ENCODE measurements around the gene PPP1R14C. TPM values are rescaled to one million over a fixed set of nuclear protein-coding genes. Genes with fewer than 3 reads are reported as not detected.
A peak's percentile ranks its signal among the peaks of the same experiment; 100 is the strongest.

PPP1R14C gene
- polyA plus RNA-seq, 3 donors = 0.11 TPM; not detected in 2

GRCh38 chr6:150140236-150140969 is 2.4 kb upstream of the PPP1R14C start:
- peaks cover 33 to 37% of the 10 kb centered on the region in 2 donors for H3K4me1 ChIP-seq (ENCODE audit: control insufficient read depth in 1 of 2, insufficient read depth in 2 of 2, low read length in 2 of 2)
- no peak overlapping the region for H3K9ac ChIP-seq (ENCODE audit: insufficient read depth, low read length, poor library complexity, severe bottlenecking)
- Mint-ChIP-seq H3K27me3 (ENCODE audit: low read depth in 3 of 3) (peaks cover 44 to 64% (median 47%) of the 10 kb centered on the region in 3 donors), H3K4me3 (peak overlapping the region in 1 of 2 donors; percentile 89), H3K4me1 (peaks cover 25% of the 10 kb centered on the region), H3K27ac (no peak overlapping the region), H3K9me3 (peaks cover 21 to 39% (median 32%) of the 10 kb centered on the region in 7 donors), H3K36me3 (peaks cover 0 to 6% of the 10 kb centered on the region in 2 donors)
- H3K4me2 ChIP-seq (replicated peaks; ENCODE audit: extremely low read depth, low read length, poor library complexity, severe bottlenecking) = no peak overlapping the region
- no peaks in the 10 kb centered on the region for H4K20me1 ChIP-seq (ENCODE audit: insufficient read depth, low read length)
- H3K4me3 ChIP-seq (replicated peaks in 1 of 3; ENCODE audit: low read depth in 2 of 3, low read length in 3 of 3) = no peak overlapping the region
- H3K79me2 ChIP-seq (ENCODE audit: insufficient read depth, low read length) = no peaks in the 10 kb centered on the region
- H2AFZ ChIP-seq (ENCODE audit: insufficient read depth, low read depth, low read length, poor library complexity, severe bottlenecking) = no peak overlapping the region
- DNase-seq = no peak
- H3K36me3 ChIP-seq (replicated peaks in 1 of 2; ENCODE audit: control insufficient read depth in 1 of 2, insufficient read depth in 2 of 2, low read length in 2 of 2) = no peaks in the 10 kb centered on the region
- intact Hi-C loops (cut with micrococcal nuclease) = no loop called here
- TF ChIP-seq CTCF (IDR thresholded peaks at IDR 0.05) = no peak
- H3K9me3 ChIP-seq (replicated peaks in 1 of 2; ENCODE audit: control insufficient read depth in 1 of 2, insufficient read depth in 1 of 2, low read length in 2 of 2) = peaks cover 28 to 33% of the 10 kb centered on the region in 2 donors
- H3K27ac ChIP-seq (ENCODE audit: low read depth in 1 of 2, low read length in 2 of 2) = no peak overlapping the region
- 89% methylated on average over 3 of the region's 6 CpGs for WGBS (ENCODE audit: insufficient coverage)
- H3K27me3 ChIP-seq (ENCODE audit: control insufficient read depth in 2 of 2, insufficient read depth in 2 of 2, low read length in 2 of 2) = peaks cover 35 to 55% of the 10 kb centered on the region in 2 donors

DNA sequence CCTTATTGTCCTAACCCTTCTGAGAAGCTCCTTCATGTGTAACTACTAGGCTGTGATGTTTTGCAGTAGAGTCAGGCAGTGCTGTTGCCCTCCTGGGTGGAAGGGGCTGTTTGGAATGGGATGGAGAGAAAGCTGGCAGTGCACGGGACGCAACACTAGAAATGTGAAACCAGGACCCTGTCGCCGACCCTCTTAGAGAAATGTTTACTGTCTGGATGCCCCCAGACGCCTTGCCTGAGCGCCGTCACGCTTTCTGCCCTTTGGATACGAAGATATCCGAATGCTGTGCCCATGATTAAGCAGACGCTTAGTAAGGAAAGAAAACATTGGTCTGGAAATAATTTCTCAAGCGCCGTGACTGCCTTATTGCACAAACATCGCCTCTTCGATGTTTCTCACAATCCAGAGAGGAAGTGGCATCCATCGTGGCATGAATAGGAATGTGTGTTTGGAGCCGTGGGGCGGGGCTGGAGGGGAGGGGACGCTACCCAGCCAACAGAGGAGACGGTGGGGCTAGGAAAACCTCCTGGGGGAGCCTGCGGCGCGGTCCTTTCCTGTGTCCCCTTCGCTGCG is 661 bp upstream of the PPP1R14C start:
- H3K4me1 Mint-ChIP-seq = peaks cover 41% of the 10 kb centered on the region
- peaks cover 15 to 31% of the 10 kb centered on the region in 2 donors for H3K9me3 ChIP-seq (replicated peaks in 1 of 2; ENCODE audit: control insufficient read depth in 1 of 2, insufficient read depth in 1 of 2, low read length in 2 of 2)
- H3K36me3 ChIP-seq (replicated peaks in 1 of 2; ENCODE audit: control insufficient read depth in 1 of 2, insufficient read depth in 2 of 2, low read length in 2 of 2) = no peaks in the 10 kb centered on the region
- intact Hi-C loops (cut with micrococcal nuclease) = no loop called here
- H3K9ac ChIP-seq (ENCODE audit: insufficient read depth, low read length, poor library complexity, severe bottlenecking) = peak overlapping the region; percentile 27
- 5% methylated on average over 20 of the region's 25 CpGs for WGBS (ENCODE audit: insufficient coverage)
- peaks cover 0 to 6% of the 10 kb centered on the region in 2 donors for H3K36me3 Mint-ChIP-seq
- no peak for TF ChIP-seq CTCF (IDR thresholded peaks at IDR 0.05)
- DNase-seq = peak; percentile 56 to 69 (median 62)
- H3K4me3 ChIP-seq (replicated peaks in 1 of 3; ENCODE audit: low read depth in 2 of 3, low read length in 3 of 3) = peak overlapping the region; percentile 20 to 73 (median 35)
- peak overlapping the region; percentile 84 for H3K4me2 ChIP-seq (replicated peaks; ENCODE audit: extremely low read depth, low read length, poor library complexity, severe bottlenecking)
- H3K4me3 Mint-ChIP-seq = peak overlapping the region; percentile 73 to 89
- peak overlapping the region; percentile 68 for H2AFZ ChIP-seq (ENCODE audit: insufficient read depth, low read depth, low read length, poor library complexity, severe bottlenecking)
- H3K27me3 Mint-ChIP-seq (ENCODE audit: low read depth in 3 of 3) = peaks cover 42 to 64% (median 47%) of the 10 kb centered on the region in 3 donors
- peaks cover 35 to 55% of the 10 kb centered on the region in 2 donors for H3K27me3 ChIP-seq (ENCODE audit: control insufficient read depth in 2 of 2, insufficient read depth in 2 of 2, low read length in 2 of 2)
- peak overlapping the region in 1 of 7 donors; percentile 21 for H3K27ac Mint-ChIP-seq
- peaks cover 49 to 54% of the 10 kb centered on the region in 2 donors for H3K4me1 ChIP-seq (ENCODE audit: control insufficient read depth in 1 of 2, insufficient read depth in 2 of 2, low read length in 2 of 2)
- H4K20me1 ChIP-seq (ENCODE audit: insufficient read depth, low read length) = no peaks in the 10 kb centered on the region
- peaks cover 12 to 26% (median 23%) of the 10 kb centered on the region in 7 donors for H3K9me3 Mint-ChIP-seq
- no peak overlapping the region for H3K27ac ChIP-seq (ENCODE audit: low read depth in 1 of 2, low read length in 2 of 2)
- H3K79me2 ChIP-seq (ENCODE audit: insufficient read depth, low read length) = no peaks in the 10 kb centered on the region
